CD4-positive, CD25-positive, alpha-beta regulatory T cell (primary cell): ENCODE measurements around the gene SMO. TPM values are rescaled to one million over a fixed set of nuclear protein-coding genes. Genes with fewer than 3 reads are reported as not detected.

Experiments used
- ATAC-seq, 2 donors: fragments of 150-1000 bp; cut with Tn5 transposase; one replicate each; pipeline ENCODE4 v1.10.0; 2021; ENCODE audit warnings: low read depth in 2 of 2, moderate number of reproducible peaks in 2 of 2, moderate library complexity in 1 of 2
- DNase-seq, 3 donors: peaks; one replicate each; pipeline versions ENCODE4 v3.0.0 to v3.0.0-alpha.2; 2012 to 2022; ENCODE audit warnings: mixed read lengths in 1 of 3
- H3K27ac ChIP-seq: one replicate; pipeline ENCODE4 v1.7.0; 2013; ENCODE audit warnings: mild to moderate bottlenecking, low read length; ENCODE audit not compliant: insufficient read depth, poor library complexity, severe bottlenecking
- H3K27me3 ChIP-seq: one replicate; pipeline ENCODE4 v1.7.0; 2013; ENCODE audit warnings: low read length; ENCODE audit not compliant: control insufficient read depth, insufficient read depth
- H3K36me3 ChIP-seq: one replicate; pipeline ENCODE4 v1.7.0; 2013; ENCODE audit warnings: mild to moderate bottlenecking, low read length, moderate library complexity; ENCODE audit not compliant: control insufficient read depth, insufficient read depth
- H3K4me1 ChIP-seq: 2 replicates; pipeline ENCODE4 v1.7.0; 2013; ENCODE audit warnings: mild to moderate bottlenecking, low read length; ENCODE audit not compliant: insufficient read depth, control insufficient read depth, poor library complexity, severe bottlenecking
- H3K4me3 ChIP-seq: one replicate; pipeline ENCODE4 v1.7.0; 2013; ENCODE audit warnings: low read depth, mild to moderate bottlenecking, low read length, moderate library complexity
- H3K9me3 ChIP-seq, 2 experiments: 1 replicate in 1 of 2; 2 replicates in 1 of 2; pipeline ENCODE4 v1.7.0; 2013; ENCODE audit warnings: low read length in 2 of 2, mild to moderate bottlenecking in 1 of 2, moderate library complexity in 1 of 2; ENCODE audit not compliant: control insufficient read depth in 2 of 2
- H3K27ac Mint-ChIP-seq, 3 donors: one replicate each; pipeline ENCODE4 v1.8.0; 2020 to 2022; ENCODE audit warnings: mild to moderate bottlenecking in 3 of 3, mixed read lengths in 3 of 3, moderate library complexity in 2 of 3
- H3K27me3 Mint-ChIP-seq: one replicate; pipeline ENCODE4 v1.8.0; 2022; ENCODE audit warnings: mild to moderate bottlenecking, mixed read lengths
- H3K36me3 Mint-ChIP-seq: one replicate; pipeline ENCODE4 v1.8.0; 2020; ENCODE audit warnings: mixed read lengths
- H3K4me1 Mint-ChIP-seq, 4 donors: one replicate each; pipeline ENCODE4 v1.8.0; 2020 to 2022; ENCODE audit warnings: mixed read lengths in 4 of 4, mild to moderate bottlenecking in 1 of 4
- H3K4me3 Mint-ChIP-seq, 4 donors: one replicate each; pipeline ENCODE4 v1.8.0; 2020 to 2022; ENCODE audit warnings: mild to moderate bottlenecking in 4 of 4, mixed read lengths in 4 of 4, moderate library complexity in 3 of 4
- H3K9me3 Mint-ChIP-seq, 7 donors: one replicate each; pipeline ENCODE4 v1.8.0; 2020 to 2022; ENCODE audit warnings: mixed read lengths in 7 of 7, mild to moderate bottlenecking in 3 of 7, moderate library complexity in 2 of 7
- polyA plus RNA-seq, 4 donors: library from polyadenylated mRNA; unstranded; fragments of 300-500 nt; fragmentation: Illumina TruSeq; gene quantifications; one replicate each; pipeline ENCODE4 v1.2.3, GENCODE V29; 2021
- total RNA-seq: library from RNA; stranded (reverse); gene quantifications from one replicate; pipeline ENCODE4 v1.2.3, GENCODE V29; 2022

The SMO gene
- total RNA-seq (0.12 TPM), polyA plus RNA-seq (not detected)

- Mint-ChIP-seq H3K36me3 (peaks cover 4% of the 10 kb centered on the region), H3K27me3 (peaks cover 77% of the 10 kb centered on the region), H3K4me3 (peak within 1 kb of the TSS; percentile 22 to 71 (median 64)), H3K4me1 (peaks cover 0 to 12% (median 5%) of the 10 kb centered on the region in 4 donors), H3K9me3 (peaks cover 0 to 2% (median 0%) of the 10 kb centered on the region in 7 donors), H3K27ac (peak within 1 kb of the TSS in 1 of 3 donors; percentile 32)
- no peak within 1 kb of the TSS for H3K27ac ChIP-seq
- H3K9me3 ChIP-seq, result no peaks in the 10 kb centered on the region
- ATAC-seq (peak in 1 of 2 donors; percentile 31), DNase-seq (no peak)
- H3K36me3 ChIP-seq, result no peaks in the 10 kb centered on the region
- H3K4me3 ChIP-seq, result no peak within 1 kb of the TSS
- peaks cover 7% of the 10 kb centered on the region for H3K4me1 ChIP-seq
- peaks cover 24% of the 10 kb centered on the region for H3K27me3 ChIP-seq
Observed at GRCh38 chr7:129188372-129188891, at the start of gene SMO. Gene SMO (plus strand): TSS chr7:129188633. CDS start chr7:129189152, 519 bp downstream.

- peaks cover 14% of the 10 kb centered on the region for H3K4me1 ChIP-seq
- peak overlapping the region in 2 of 3 donors; percentile 49 to 53 for H3K27ac Mint-ChIP-seq
- no peak for ATAC-seq
- no peaks in the 10 kb centered on the region for H3K36me3 Mint-ChIP-seq
- peaks cover under 1 to 23% (median 13%) of the 10 kb centered on the region in 4 donors for H3K4me1 Mint-ChIP-seq
- peaks cover 61% of the 10 kb centered on the region for H3K27me3 Mint-ChIP-seq
- DNase-seq, result no peak
- H3K36me3 ChIP-seq, result no peaks in the 10 kb centered on the region
- H3K4me3 ChIP-seq, result peak overlapping the region; percentile 80
- H3K9me3 ChIP-seq, result no peaks in the 10 kb centered on the region
- H3K4me3 Mint-ChIP-seq, result peak overlapping the region; percentile 88 to 97 (median 94)
- H3K27me3 ChIP-seq, result peaks cover 20% of the 10 kb centered on the region
- no peak overlapping the region for H3K27ac ChIP-seq
- H3K9me3 Mint-ChIP-seq, result peaks cover 0 to 3% (median 0%) of the 10 kb centered on the region in 7 donors
Observed at GRCh38 chr7:129143724-129144094, 44.7 kb upstream of the SMO start.

DNA sequence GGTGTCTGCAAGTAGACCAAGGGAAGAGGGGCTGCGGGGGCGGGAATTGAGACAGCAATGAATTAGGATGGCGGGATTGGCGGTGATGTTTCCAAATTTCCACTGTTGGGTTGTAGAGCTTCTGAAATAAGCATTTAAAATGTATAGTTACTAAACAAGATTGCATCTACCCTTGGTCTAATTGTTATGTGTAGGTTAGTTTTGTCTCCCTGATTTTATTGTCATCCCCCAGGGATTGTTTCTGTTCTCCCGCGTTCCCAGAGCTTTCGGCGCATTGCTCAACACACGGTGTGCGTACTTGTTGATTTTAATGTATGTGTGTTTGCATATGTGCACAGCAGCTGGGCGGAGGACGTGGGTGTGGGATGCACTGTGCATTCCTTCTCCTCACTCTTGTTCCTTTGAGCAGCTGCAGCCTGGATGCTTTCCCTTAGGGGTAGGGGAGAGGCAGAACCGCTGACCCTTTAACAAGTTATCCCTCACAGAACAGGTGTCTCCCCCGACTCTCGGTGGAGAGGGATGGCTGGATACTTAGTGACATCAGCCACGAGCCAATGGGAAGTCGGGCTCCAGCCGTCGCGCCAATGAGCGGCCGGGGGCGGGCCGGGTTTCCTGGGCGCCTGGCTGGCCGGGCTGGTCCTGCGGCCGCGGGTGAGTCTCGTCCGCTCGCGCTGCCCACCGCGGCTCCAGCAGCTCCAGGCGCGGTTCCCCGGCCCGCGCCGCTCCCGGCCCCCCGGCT, 44.2 kb upstream of the SMO start, which contains the start of gene TSPAN33:
TSPAN33 (plus strand) TSS at position 613 of the 739 bp plus-strand sequence. CDS start 274 bp downstream, outside the sequence.
- peaks cover 0 to 23% (median 13%) of the 10 kb centered on the region in 4 donors for H3K4me1 Mint-ChIP-seq
- peak within 1 kb of the TSS; percentile 49 to 91 (median 53) for H3K27ac Mint-ChIP-seq
- Histone ChIP-seq H3K4me3 (peak within 1 kb of the TSS; percentile 80), H3K4me1 (peaks cover 14% of the 10 kb centered on the region), H3K27me3 (peaks cover 20% of the 10 kb centered on the region), H3K27ac (no peak within 1 kb of the TSS), H3K9me3 (no peaks in the 10 kb centered on the region), H3K36me3 (no peaks in the 10 kb centered on the region)
- no peaks in the 10 kb centered on the region for H3K36me3 Mint-ChIP-seq
- H3K9me3 Mint-ChIP-seq, result peaks cover 0 to 3% (median 0%) of the 10 kb centered on the region in 7 donors
- ATAC-seq, result peak; percentile 81
- DNase-seq, result peak; percentile 40 to 65 (median 50)
- peaks cover 65% of the 10 kb centered on the region for H3K27me3 Mint-ChIP-seq
- H3K4me3 Mint-ChIP-seq, result peak within 1 kb of the TSS; percentile 88 to 97 (median 94)

- ATAC-seq (peak; percentile 6 to 26), DNase-seq (peak in 1 of 3 donors; percentile 19)
- Mint-ChIP-seq H3K9me3 (peaks cover 0 to 3% (median 0%) of the 10 kb centered on the region in 7 donors), H3K4me3 (peak overlapping the region; percentile 55 to 92 (median 86)), H3K27ac (peak overlapping the region in 1 of 3 donors; percentile 15), H3K36me3 (no peaks in the 10 kb centered on the region), H3K4me1 (peaks cover 0 to 23% (median 13%) of the 10 kb centered on the region in 4 donors), H3K27me3 (peaks cover 65% of the 10 kb centered on the region)
- H3K27me3 ChIP-seq, result peaks cover 20% of the 10 kb centered on the region
- H3K9me3 ChIP-seq, result no peaks in the 10 kb centered on the region
- H3K4me3 ChIP-seq, result no peak overlapping the region
- H3K4me1 ChIP-seq, result peaks cover 14% of the 10 kb centered on the region
- no peaks in the 10 kb centered on the region for H3K36me3 ChIP-seq
- H3K27ac ChIP-seq, result no peak overlapping the region
Observed at GRCh38 chr7:129144834-129145668, 43.4 kb upstream of the SMO start.

DNA sequence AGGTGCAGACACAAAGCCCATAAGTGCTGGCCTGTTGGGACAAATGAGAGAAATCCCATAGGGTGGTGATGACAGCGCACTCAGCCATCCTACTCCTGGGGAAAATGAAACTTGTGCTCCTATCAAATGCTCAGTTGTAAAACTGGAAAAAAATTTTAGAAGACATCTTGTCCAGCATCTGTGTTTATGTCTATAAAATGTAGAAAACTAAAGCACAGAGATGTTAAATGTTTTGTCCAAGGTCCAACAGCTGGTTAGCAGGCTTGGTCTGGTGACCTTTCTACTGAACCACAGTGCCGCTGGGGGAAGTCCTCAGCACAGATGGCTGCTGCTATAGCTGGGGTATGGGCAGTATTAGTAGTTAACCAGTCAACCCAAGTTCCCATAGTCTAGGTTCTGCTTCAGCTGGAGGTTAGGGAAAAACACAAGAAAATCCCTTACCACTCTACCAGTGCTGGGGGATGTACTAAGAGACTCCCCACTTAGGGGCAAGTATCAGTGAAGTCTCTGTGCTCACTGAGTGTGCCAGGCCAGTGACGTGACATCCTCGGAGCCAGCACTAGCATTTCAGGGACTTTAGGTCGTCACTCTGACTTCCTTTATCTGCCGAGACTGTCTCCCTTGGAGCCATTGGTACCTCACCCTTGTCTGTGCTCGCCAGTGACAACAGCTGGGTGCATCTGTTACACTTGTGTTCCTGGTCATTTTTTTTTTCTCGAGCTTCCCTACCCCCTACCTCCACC, 42.0 kb upstream of the SMO start:
- H3K9me3 Mint-ChIP-seq, result peaks cover 0 to 3% (median 0%) of the 10 kb centered on the region in 7 donors
- H3K4me1 Mint-ChIP-seq, result peaks cover 0 to 23% (median 13%) of the 10 kb centered on the region in 4 donors
- peaks cover 58% of the 10 kb centered on the region for H3K27me3 Mint-ChIP-seq
- peaks cover 20% of the 10 kb centered on the region for H3K27me3 ChIP-seq
- ATAC-seq (peak in 1 of 2 donors; percentile 23), DNase-seq (no peak)
- peak overlapping the region; percentile 55 to 91 (median 84) for H3K4me3 Mint-ChIP-seq
- H3K4me1 ChIP-seq, result peaks cover 14% of the 10 kb centered on the region
- H3K4me3 ChIP-seq, result no peak overlapping the region
- H3K27ac ChIP-seq, result no peak overlapping the region
- H3K27ac Mint-ChIP-seq, result peak overlapping the region in 1 of 3 donors; percentile 88
- no peaks in the 10 kb centered on the region for H3K9me3 ChIP-seq
- no peaks in the 10 kb centered on the region for H3K36me3 Mint-ChIP-seq
- no peaks in the 10 kb centered on the region for H3K36me3 ChIP-seq

GRCh38 chr7:129147731-129148130, 40.7 kb upstream of the SMO start:
- H3K9me3 Mint-ChIP-seq, result peaks cover 0 to 5% (median 0%) of the 10 kb centered on the region in 7 donors
- Histone ChIP-seq H3K4me3 (no peak overlapping the region), H3K27me3 (peaks cover 16% of the 10 kb centered on the region), H3K36me3 (no peaks in the 10 kb centered on the region), H3K9me3 (no peaks in the 10 kb centered on the region), H3K27ac (no peak overlapping the region), H3K4me1 (peaks cover 14% of the 10 kb centered on the region)
- H3K36me3 Mint-ChIP-seq, result no peaks in the 10 kb centered on the region
- H3K4me3 Mint-ChIP-seq, result peak overlapping the region in 1 of 4 donors; percentile 51
- no peak for ATAC-seq
- no peak overlapping the region for H3K27ac Mint-ChIP-seq
- H3K4me1 Mint-ChIP-seq, result peaks cover 0 to 23% (median 13%) of the 10 kb centered on the region in 4 donors
- peaks cover 55% of the 10 kb centered on the region for H3K27me3 Mint-ChIP-seq
- no peak for DNase-seq

DNA sequence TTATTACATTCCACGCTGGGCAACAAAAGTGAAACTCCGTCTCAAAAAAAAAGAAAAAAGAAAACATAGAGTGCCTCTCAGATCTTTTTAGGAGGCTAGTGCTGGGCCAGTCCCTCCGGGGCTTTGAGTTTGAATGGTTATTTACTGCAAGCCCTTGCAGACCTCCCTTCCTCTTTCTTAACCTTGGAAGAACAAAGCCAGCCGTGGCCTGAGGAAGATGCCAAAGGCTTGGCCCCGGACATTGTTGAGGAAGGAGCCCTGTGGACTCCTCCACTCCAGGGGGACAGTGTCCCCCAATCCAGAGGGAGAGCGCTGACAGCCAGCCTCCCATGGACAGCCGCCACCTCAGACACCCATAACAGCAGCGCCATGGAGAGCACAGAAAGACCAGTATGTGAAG, 38.9 kb upstream of the SMO start:
- Histone ChIP-seq H3K27me3 (peaks cover 8% of the 10 kb centered on the region), H3K4me3 (no peak overlapping the region), H3K9me3 (no peaks in the 10 kb centered on the region), H3K36me3 (no peaks in the 10 kb centered on the region), H3K4me1 (peaks cover 6% of the 10 kb centered on the region), H3K27ac (no peak overlapping the region)
- peaks cover 47% of the 10 kb centered on the region for H3K27me3 Mint-ChIP-seq
- peaks cover 4% of the 10 kb centered on the region for H3K36me3 Mint-ChIP-seq
- no peak overlapping the region for H3K4me3 Mint-ChIP-seq
- peaks cover 0 to 2% (median 0%) of the 10 kb centered on the region in 7 donors for H3K9me3 Mint-ChIP-seq
- no peak overlapping the region for H3K27ac Mint-ChIP-seq
- no peak for DNase-seq
- ATAC-seq, result no peak
- peaks cover 0 to 16% (median 5%) of the 10 kb centered on the region in 4 donors for H3K4me1 Mint-ChIP-seq
